SW 1271 (cell line): ENCODE measurements around the gene LRRK1.

Experiments
- DNase-seq, 2 experiments: peaks; one replicate each; lab custom pipeline; 2025; lab: John Stamatoyannopoulos, UW

LRRK1 gene

DNA sequence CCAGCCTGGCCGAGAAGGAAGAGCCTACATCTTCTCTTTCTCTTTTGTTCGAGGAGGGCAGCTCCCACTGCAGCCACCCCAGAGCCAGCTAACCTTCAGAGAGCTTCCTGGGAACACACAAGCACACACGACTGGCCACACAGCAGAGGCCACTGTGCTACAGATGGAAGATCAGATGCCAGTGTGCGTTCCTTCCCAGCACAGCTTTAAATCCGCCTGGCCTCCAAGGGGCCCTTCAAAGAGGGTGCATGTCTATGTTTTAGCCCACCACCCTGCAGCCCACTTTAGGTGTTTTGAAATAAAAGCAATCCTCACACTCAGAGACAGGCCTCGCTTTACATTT is 27.2 kb upstream of the LRRK1 start:
- DNase-seq, result no peak

DNA sequence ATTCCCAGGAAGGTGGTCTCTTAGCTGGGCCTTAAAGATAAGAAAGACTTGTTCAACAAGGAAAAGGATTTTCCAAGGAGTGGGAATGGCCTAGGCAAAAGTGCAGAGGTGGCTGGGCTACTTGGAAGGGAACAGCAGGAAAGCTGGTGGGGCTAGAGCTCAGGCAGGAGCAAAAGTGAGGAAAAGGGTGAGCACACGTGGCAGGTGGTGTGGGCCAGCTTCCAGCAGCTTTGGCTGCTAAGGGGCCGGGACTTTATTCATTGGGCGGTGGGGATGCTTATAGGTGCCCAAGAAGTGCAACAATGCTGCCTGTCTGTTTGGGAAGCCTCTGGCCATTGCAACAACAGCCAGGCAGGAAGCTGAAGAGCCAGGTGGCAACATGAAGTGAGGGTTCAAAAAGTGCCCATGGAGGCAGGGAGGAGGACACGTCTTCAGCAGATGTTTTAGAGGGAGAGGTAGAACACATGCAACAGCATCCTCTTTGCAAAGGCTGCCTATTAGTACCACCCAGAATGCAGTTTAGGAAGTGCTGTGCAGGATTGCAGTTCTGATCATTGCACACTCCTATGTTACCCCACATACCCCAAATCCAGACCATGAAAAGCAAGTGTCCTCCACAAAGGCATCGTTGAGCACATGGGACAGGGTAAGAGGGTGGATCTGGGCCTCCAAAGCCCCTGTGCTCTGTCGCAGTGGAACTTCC is 25.7 kb upstream of the LRRK1 start:
- no peak for DNase-seq

DNA sequence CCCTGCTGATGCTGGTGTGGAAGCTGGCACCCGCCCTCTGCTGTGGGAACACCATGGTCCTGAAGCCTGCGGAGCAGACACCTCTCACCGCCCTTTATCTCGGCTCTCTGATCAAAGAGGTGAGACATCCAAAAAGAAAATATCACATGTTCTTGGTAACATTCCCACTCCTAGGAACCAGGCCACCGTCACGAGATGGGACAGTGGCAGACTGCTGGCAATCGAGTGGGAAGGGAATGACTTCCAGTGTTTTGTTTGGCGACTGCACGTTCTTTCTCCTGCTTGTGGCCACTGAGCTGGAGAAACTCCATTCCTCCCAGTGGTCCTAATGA is 25.2 kb upstream of the LRRK1 start:
- no peak for DNase-seq

DNA sequence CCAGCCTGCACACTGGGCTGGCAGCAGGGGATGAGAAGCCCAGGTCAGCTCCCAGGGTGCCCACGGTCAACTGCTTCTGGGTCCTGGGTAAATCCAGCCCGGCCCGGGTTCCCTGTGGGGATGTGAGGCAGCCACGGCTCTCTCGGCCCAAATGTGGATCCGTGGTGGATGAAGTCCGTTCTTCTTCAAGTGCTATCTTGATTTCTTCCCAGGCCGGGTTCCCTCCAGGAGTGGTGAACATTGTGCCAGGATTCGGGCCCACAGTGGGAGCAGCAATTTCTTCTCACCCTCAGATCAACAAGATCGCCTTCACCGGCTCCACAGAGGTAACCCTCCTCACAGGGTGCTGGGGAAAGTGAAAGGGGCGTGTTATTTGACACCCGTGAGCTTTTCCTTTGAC is 23.4 kb upstream of the LRRK1 start:
- DNase-seq, result no peak

DNA sequence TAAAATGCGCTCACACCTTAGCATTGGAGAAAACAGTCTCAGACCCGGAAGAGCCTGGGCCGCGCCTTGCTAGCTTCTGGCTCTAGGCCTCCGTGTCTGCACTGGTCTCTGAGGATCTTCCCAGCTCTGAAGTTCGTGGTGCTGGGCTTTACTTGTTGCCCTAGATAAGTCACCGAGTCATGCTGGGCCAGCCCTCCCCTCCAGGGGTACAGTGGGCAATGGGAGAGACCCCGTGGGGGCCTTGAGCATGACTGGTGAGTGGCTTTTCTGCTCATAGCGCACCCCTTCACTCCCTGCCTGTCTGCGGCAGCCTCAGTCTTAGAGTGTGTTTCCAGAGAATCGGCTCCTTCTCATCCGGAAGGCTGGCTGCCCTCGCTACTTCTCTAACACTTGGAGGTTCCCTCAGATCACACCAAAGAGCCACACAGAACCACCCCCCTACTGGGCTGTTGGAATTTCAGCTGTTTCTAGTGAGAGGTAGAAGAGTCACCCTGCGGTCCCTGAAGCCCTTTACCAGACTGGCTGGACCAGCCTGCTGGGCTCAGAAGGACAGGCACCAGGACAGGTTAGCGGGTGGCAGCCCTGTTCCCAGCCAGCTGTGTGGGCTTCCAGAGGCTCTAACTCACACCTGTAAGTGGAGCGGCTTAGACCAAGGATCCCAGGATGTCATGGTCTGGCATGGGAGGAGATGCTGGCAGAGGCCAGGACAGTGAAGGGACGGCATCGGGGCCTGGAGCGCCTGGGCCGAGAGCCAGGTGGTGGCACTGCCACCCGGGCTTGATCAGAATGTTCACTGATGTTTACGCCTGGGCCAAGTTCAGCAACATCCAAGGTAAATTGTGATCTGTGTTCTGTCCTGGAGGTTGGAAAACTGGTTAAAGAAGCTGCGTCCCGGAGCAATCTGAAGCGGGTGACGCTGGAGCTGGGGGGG is 21.7 kb upstream of the LRRK1 start:
- no peak for DNase-seq

DNA sequence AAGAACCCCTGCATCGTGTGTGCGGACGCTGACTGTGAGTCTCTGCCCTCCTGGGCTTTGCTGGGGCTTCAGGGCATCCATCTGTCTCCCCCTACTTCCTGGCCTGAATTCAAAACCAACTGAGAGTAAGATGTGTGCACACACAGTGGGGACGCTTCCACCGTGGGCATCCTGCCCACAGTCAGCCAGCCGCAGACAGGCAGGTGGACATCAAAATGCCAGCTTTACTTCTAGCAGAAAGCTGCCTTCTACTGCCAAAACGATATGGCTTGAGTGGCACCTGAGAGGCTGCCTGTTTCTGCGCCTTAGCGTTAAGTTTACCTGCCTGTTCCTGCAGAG is 21.0 kb upstream of the LRRK1 start:
- DNase-seq, result no peak

DNA sequence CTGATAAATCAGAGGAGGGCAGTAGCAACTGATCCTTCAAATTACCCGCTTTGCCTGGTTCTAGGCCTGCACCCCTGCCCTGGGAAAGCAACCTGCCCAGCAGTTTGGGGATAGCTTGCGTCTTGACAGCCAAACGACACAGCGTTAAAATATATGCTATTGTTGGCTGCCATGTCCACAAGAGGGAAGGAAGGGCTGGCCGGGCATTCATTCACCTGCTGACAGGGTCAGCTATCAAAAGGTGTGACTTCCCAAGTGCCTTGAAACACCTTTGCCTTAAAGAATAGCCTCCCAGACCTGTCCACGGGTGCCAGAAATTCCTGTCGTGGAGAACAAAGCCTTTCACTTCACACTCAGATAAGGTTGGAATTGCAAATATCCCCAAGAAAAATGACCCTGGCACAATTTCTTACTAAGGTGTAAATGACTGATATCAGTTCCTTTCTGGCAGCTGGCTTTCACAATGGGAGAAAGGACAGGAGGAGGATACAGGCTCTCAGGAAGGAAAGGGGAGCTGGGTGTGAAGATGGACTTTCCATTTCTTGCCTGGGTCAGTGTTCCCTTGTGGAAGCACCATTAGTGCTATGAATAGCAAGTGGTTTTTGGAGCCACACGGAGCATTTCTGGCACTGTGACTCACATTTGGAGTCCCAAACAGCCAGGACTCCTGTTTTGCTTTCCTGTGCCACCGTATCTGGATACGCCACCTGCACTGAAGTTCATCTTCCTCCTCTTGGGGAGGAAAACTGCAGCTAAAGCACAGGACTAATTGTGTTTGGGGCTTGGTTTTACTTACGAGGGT is 20.3 kb upstream of the LRRK1 start:
- DNase-seq, result no peak

DNA sequence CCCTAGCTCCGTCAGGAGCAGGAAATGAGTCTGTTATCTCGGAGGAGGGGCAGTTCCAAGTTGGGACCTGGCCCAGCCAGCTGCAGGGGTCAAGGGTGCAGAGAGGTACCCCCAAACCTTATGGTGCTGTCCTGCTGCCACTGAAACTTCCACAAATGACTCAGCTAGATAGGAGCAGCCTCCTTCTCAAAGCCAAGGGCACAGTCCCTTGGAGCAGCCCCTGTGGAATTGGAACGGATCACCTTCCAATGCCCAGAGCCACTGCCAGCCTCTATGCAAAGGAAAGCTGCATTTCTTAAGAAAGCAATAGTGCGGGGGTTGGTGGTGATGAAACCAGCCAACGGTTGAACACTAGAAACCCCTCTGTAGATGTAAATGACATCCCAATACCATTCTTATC is 19.6 kb upstream of the LRRK1 start:
- no peak for DNase-seq

DNA sequence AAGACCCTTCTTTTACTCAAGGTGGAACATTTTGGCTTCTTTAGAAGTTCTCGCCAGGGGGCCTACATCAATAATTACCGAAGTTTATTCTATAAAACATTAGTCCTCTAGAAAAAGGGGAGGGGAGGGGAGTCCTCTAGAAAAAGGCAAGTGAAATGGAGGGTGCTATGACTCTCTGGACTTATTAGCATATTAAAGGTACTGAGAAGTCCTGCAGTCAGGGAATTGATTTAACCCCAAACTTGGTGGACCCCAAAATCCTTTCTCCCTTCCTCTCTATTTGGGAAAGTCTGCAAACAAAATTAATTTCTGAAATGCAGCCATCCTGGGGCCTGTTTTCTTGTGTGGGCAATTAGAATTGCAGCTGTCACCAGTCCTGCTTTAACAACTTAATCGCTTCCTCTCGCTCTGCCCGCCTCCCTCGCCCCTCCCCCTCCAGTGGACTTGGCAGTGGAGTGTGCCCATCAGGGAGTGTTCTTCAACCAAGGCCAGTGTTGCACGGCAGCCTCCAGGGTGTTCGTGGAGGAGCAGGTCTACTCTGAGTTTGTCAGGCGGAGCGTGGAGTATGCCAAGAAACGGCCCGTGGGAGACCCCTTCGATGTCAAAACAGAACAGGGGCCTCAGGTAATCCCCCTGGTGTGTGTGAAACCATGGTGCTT is 18.9 kb upstream of the LRRK1 start:
- no peak for DNase-seq

DNA sequence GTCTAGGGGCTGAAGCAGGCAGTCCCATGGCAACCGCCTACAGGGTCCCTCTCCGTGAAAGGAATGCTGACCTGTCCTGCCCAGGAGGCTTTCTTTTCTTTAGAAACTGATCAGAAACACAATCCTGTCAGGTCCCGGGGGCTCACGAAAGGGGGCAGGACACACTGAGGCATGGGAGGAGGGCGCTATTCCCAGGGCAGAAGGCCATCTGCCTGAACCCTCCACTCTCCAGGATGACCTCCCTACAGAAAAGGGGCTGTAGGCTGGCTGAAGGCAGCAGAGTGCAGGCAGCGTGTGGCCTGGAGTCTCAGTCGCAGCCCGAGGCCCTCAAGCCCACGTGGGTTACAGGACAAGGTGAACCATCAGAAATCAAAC is 18.4 kb upstream of the LRRK1 start:
- DNase-seq, result no peak

DNA sequence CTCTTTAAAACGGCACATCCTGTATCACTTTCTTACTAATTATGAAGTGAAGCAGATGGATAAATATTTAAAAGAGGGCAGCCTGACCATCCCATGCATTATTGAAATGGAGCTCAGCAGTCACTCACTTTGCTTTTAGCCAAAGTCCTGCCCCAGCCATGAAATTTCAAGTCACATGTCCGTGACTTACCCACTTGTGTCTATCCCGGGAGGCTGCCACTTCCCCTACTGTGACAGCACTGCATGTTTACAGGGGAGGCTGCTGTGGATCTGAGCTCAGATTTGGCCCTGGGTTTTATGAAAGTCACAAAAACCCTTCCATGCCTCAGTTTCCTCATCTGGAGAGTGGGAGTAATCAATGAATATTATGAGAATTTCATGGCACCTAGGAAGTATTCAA is 17.9 kb upstream of the LRRK1 start:
- DNase-seq, result no peak

DNA sequence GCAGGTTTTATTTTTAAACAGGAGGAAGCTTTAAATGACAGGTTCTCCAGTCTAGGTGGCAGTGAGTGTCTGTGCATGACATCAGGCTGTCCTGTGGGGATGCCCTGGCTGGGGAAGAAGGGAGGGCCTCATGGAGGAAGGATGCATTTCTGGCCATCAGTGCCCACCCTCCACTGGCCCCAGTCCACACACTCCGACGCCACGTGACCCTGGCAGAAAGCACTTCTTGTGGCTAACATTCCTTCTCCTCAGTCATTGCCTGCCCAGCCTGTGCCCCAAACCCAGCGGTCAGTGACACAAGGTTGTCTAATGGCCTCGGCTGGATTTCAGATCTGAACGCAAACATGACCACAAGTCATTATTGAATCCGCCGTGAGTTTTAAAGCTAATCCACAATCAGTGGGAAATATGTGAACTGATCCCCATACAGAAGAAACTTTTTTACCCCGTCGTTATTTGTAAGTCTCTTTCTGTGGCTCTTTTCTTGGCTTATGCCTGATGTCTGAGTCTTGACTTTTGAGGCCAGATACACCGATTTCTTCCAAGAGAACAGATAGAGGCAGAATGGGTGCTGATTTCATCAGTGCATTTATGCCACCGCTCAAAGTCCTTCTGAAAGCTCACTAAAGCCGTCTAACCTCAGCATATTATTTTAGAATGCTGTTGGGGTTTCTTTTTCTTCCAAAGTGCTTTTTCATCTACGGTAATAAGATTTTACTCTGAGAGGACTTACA is 17.3 kb upstream of the LRRK1 start:
- no peak for DNase-seq

DNA sequence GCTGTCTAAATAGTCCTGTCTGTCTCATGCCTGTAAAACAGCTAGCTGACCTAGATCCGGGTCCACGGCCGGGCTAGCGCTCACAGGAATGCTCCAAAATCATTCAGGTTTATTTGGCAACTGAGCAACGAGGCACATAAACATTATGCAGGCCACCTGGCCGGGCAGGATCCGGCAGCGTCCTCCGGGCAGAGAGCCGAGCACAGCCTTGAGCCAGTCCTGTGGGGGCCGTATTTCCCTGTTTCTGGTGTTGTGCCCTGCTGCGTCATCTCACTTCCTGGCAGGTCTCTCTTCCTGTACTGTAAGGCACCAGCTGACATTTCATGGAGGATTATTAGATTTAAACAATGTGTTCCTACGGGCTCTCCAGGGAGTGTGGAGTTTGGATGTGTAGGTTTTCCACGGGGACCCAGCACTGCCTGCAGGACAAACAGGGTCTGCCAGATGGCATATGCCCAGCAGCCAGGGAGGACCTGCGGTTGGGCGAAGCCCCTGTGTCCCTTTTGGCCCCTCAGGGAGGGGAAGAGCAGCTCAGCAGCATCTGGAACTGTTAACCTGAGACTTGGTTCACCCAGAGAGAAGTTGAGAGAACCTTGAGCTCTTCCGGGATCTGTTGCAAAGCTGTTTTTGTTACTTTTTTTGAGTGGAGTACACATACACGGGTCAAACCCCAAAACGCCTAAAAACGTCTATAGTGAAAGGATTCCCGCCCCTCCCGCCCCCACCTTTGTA is 16.6 kb upstream of the LRRK1 start:
- DNase-seq, result no peak

DNA sequence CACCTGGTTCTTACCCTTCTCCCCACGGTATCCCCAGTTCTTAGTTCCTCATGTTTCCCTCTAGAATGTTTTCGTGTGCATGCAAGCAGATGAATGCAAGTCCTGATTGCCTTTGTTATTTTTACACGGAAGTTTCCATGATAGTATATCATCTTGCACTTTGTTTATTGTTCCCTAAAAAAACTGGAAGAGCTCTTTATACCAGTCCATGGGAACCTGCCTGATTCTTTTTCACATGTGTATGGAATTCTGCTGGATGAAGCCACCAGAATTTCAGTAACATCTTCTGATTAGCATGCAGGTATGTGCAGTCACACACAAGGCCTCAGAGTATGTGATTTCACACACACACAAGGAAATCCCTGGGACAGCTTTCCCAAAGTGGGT is 16.0 kb upstream of the LRRK1 start:
- no peak for DNase-seq

DNA sequence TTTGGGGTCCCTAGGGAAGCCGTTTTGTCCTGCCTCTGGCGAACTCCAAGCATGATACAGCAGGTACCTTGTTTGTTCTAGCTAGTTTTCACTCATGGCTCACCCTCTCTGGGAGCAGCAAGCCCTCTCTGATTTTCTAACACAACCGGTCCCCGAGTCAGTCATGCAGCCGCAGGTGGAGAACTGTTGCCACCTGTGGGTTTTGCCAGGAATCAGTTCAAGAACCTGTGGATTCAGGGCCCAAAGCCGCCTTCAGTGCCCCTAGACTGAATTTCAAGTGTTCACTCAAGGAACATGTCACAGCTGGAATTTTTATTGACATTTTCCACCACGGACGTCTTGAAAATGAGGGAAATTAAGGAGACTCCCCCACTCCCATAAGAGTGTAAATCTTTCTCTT is 13.3 kb upstream of the LRRK1 start:
- no peak for DNase-seq

DNA sequence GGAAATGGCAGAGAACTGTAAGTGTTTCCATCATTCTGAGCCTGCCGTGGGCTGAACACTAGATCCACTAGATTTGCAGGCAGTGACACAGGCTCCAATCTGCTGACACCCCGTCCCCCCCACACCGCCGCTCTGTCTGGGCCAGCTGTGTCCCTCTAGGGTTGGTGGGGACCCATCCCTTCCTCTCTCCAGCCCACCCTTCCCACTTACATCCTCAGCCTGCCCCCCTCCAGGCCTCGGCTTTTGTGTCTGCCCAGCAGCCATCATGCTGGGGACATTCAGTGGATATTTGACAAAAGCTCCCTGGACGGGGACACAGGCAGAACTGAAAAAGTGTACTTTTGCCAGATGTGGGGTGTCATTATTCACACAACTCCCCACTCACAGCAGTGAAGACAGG is 10.7 kb upstream of the LRRK1 start:
- DNase-seq, result no peak

DNA sequence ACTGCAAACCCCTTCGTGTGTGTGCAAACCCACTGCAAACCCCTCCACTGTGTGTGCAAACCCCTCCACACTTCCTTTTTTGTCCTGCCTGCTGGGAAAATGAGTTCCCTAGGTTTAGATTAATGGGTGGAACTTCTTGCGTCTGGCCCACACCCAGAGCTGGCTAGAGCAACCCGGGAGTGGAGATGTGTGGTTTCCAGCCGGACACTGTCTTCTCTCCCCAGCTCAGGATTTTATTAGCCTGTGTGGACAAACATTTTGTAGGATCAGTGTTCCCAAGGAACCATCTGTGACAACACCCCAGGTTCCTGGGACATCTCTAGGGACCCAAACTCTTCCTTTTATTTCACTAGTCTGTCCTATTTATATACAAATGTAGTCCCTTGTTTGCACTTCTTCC is 9.6 kb upstream of the LRRK1 start:
- DNase-seq, result no peak

DNA sequence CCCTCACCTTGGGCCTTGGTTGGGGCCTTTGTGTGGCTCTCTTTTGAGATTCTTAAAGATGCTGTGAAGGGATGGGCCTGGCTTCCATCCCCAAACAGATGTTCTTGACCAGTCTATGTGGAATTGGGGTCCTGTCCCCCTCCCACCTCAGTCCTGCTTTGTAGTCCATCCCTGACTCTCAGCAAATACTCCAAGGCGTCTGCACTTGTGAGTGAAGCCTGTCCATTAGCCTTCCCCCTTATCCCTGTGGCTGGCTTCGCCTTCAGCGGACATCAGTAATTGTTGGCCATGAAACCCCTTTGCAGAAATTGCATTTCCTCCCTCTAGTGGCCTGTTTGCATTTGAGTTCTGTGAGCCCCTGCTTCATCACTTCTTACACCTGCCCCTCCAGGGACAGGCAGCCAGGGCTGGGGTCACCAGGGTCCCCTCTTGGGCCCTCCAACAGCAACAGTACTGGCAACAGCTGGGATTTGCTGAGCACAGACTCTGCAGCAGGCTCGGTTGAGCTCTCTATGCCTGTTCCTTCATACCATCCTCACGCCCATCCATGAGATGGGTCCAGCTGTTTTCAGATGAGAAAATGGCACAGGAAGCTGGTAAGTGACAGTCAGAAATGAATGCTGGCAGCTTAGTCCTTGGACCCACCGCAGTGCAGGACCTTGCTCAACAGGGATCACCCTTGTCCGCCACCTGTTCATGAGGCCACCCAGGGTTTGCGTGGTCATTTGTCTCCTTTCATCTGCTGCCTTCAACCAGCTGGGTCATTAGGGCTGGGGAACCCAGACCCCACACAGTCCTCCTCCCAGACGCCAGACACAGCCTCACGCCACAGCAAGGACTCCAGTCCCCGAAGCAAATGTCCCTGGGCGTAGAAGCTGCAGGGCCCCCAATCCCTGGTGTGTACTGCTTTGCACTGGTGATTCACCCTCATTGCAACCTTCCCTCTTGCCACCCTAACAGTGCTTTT is 8.9 kb upstream of the LRRK1 start:
- DNase-seq, result no peak

DNA sequence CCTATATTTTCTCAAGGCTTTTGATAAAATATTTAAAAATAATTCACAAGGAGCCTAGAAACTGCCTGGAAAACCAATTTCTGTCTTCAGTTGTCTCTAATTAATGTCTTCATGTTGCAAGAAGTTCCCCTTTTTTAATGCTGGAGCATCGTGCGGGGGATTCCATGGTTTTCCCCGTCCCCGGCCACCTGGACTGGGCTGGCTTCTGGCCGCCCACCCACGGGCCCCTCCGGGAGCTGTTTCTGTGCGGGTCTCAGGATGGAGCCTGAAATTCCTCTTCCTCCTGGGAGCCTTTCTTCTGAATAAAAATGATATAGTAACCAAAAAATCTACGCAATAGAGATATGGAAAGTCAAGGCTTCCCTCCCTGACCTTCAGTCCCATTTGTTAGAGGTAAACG is 8.1 kb upstream of the LRRK1 start:
- DNase-seq, result no peak

DNA sequence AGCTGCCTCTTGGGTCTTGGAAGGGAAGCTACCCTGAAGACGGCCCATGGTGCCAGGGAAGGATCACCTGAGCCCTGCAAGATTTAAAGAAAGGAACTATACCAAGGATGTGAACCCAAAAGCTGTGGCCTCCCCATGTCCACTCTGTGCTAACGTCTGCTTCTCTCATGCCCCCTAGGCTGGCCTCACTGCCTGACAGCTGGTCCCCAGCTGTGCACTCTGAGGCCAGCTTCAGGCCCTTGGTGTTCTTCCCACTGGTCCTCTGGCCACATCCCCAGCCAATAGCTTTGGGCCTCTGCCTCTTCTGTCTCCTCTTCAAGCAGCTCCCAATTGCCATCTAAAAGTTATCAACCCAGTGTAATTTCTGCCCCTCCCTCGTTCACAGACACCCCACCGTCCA is 5.2 kb upstream of the LRRK1 start:
- no peak for DNase-seq
